ENCODE measurements around the gene ROR2.
A peak's percentile ranks its signal among the peaks of the same experiment; 100 is the strongest.
"Not testable (repeated sequence)": the region's sequence is repeated elsewhere in the genome, so short reads cannot be mapped to it uniquely, and the experiment has no call there.

Gene ROR2

GRCh38 chr9:91614044-91614443 is 336.0 kb downstream of the ROR2 start:
- not testable (repeated sequence) for DNase-seq

DNA sequence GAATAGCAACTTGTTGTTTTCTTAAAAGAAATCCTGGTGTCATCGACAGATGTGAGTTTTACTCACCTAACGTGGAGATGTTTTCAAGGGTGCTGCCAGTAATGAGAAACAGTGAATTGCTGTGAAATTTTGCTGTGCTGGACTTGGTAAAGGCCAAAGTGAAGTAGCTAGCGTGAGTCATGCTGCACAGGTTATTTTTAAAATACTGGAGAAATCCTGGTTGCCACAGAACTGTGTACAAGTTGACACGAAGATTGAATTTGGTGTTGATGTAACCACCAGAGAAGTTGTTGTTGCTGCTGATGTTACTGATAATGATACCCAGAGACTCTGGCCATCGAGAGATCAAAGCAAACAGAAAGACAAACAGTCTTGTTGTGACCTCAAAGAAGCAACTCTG is 338.4 kb downstream of the ROR2 start:
- peak in 2 of 4 experiments; percentile 8 to 9 for DNase-seq

DNA sequence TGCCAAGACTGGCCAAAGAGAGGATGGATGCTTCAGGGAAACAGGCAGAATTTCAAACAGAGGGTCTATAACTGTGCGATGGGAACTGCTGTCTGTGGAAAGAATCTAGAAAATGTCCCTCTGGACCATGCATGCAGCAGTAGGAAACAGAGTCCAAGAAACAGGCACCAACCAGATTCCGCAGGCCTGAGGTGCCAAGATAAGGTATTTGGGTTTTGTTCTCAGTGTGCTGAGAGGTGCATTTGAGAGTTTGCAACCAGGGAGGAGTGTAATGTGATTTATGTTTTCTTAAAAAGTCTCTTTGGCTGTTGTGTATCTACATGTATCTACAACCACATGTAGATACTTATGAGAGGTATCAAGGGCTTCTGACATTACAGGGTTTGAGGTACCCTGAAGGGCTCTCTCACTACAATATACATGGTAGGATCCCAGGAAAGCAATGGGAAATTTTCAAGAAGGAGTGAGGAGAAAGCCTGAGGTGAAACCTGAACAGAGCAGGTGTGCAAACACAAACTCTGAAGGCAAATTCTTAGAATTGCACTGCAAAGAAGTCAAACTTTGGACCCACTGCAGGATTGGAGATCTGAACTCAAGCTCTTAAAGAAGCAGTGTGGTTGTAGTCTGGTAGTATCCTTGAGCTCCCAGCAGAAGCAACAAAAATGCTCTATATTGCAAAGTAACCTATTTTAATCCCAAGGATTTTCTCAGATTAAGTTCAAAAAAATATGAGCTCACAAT is 343.6 kb downstream of the ROR2 start:
- no peak for DNase-seq

GRCh38 chr9:91604451-91605179 is 345.4 kb downstream of the ROR2 start:
- DNase-seq = no peak

DNA sequence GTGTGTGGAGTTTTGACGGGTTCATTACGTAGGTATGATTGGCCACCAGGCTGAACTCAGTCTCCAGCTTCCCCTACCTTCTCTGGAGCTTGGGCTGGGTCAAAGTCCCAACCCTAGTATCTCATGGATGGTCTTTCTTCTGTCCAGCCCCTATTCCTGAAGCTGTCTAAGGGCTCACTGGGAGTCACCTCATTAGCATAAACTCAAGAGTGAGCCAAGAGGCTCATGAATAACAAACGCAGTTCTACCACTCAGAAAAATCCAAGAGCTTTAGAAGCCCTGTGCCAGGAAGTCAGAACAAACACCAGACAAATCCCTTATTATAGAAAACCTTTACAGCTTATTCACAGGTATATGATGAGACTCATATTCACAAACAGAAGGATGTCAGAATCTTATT is 346.1 kb downstream of the ROR2 start:
- DNase-seq = no peak

DNA sequence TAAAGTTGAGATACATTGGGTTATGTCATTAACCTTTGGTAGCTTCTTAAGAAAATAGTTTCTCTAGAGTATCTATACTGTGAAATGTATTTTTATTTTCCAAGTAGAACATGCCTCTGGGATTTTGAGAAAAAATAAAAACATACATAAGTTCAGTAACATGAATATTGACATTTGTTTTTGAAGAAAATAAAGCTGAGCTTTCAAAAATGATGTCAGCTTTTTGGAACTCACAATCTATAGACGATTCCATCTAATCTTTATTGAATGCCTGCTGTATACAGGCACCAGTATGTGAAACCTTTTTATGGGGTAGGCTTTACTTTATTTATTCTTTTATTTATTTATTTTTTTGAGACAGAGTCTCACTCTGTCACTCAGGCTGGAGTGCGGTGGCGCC is 350.5 kb downstream of the ROR2 start:
- no peak for DNase-seq

DNA sequence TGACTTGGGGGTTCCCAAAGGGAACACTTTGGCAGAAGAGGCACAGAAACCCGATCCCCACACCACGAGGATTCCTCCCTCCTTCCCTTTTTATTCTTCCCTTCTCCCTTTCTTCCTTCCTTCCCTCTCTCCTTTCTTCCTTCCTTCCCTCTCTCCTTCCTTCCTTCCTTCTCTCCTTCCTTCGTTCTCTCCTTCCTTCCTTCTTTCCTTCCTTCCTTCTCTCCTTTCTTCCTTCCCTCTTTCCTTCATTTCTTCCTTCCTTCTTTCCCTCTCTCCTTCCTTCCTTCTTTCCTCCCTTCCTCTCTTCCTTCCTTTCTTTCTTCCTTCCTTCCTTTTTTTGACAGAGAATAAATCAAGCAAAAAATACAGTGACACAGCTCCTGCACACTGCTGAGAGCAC is 358.4 kb downstream of the ROR2 start:
- no peak for DNase-seq

GRCh38 chr9:91589101-91589553 is 360.9 kb downstream of the ROR2 start:
- DNase-seq = peak in 3 of 4 experiments; percentile 9 to 31 (median 26)

- no peak for DNase-seq
Observed at GRCh38 chr9:91586282-91586681, 363.7 kb downstream of the ROR2 start.

GRCh38 chr9:91583966-91584365 is 366.1 kb downstream of the ROR2 start:
- no peak for DNase-seq

- DNase-seq = no peak
Observed at GRCh38 chr9:91583161-91583875, 366.7 kb downstream of the ROR2 start.

DNA sequence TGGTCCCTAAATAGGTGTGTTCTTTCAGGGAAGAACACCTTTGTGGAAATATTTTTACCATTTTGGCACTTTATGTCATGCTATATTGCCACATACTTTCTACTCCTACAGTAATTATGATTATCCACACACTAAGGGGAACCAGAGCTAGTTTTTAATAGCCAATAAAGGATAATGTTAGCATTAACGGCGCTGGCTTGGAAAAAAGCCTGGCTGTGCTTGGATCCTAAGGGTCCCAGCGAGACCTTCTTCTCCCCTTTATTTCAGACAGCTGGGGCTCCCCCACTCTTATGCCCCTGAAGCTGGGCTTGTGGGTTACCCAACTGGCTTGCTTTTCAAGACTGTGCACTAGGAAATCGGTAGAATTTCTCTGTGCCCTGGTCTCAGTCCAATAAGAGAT is 367.8 kb downstream of the ROR2 start:
- DNase-seq = no peak

- no peak for DNase-seq
Observed at GRCh38 chr9:91580136-91580535, 369.9 kb downstream of the ROR2 start.

DNA sequence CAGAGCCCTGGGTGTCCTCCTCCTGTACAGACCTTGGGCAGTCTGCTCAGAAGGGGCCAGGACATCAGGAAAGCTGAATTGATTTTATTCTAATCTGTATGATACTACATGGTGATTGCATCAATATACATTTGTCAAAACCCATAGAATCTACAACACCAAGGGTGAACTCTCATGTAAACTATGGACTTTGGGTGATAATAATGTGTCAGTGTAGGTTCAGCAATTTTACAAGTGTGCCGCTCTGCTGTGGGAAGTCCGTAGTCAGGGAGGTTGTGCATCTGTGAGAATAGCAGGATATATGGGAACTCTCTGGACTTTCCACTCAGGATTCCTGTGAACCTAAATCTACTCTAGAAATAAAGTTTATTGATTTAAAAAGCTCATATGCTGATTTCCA is 371.1 kb downstream of the ROR2 start:
- no peak for DNase-seq

GRCh38 chr9:91577633-91578061 is 372.4 kb downstream of the ROR2 start:
- no peak for DNase-seq

GRCh38 chr9:91572811-91573210 is 377.2 kb downstream of the ROR2 start:
- DNase-seq = no peak

DNA sequence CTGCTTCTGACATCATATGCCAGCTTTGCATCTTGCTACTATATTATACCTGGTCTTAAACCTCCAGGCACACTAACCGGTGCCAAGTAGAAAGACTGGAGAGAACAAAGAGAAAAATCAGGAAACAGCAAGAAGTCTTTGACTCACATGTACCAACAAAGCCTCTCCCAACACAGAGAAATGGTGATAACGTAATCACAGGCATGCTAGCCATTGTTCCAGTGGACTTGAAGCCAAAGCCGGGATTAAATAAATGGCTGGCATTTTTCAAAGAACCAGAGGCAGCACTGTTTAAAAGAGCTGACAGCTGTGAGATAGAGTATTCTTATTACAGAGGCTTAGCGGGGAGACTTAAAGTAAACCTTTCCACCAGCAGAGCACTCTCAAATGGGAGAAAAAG is 378.0 kb downstream of the ROR2 start:
- DNase-seq = no peak

DNA sequence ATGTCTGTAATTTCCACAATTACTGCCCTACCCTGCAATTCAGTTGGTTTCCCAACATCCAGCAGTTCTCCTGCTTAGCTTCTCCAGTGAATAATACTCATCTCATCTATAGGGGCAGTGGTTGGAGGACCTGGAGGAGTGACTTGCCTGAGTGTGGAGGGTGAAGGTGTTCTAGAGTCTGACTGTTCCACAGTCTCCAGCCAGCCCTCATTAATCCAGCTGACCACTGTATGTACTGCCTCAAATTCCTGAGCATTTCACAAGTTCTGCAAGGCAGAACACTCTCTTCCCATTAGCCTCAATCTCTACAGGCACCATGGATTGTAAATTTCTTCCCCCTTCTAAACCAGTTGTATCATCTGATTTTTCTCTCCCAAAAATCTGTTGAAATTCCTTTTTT is 379.0 kb downstream of the ROR2 start:
- no peak for DNase-seq

- no peak for DNase-seq
Observed at GRCh38 chr9:91567642-91568274, 382.3 kb downstream of the ROR2 start.

DNA sequence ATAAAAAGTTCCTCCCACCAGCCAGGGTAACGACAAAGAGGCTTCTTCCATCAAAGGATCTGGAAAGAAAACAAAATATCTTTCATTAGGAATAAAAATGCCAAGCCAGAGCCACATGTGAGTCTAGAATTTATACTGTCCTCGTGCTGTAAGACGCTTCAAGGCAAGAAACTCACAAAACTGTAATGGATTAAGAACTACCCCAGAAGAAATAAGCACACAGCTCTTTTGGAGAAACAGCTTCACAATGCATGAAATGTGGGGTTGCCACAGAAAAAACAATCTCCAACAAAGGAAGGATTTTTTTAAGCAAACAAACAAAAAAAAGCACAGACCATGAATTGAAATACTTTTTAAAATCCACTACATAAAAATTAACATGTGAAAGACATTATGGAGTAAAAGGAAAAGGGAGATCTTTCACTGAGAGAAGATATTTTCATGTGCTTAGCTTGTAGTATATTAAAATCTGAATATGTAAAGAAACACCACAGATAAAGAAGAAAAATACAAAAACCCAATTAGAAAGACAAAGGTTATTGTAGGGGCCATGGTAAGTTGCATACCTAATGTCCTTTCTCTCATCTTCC is 385.9 kb downstream of the ROR2 start:
- no peak for DNase-seq

- no peak for DNase-seq
Observed at GRCh38 chr9:91562416-91562815, 387.6 kb downstream of the ROR2 start.

GRCh38 chr9:91560301-91560700 is 389.7 kb downstream of the ROR2 start:
- DNase-seq = no peak

DNA sequence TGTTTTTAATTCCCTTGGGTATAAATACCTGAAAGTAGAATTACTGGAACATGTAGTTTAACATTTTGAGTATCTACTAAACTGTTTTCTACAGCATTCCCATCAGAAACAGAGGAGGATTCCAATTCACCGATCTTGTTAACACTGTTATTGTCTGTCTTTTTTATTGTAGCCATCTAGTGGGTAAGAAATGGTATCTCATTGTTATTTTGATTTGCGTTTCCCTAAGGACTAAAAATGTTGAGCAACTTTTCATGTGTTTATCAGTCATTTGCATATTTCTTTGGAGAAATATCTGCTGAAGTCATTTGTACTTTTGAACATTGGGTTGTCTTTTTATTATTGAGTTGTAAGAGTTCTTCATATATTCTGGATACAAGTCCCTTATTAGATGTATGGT is 391.1 kb downstream of the ROR2 start:
- no peak for DNase-seq

Measured in suppressor macrophage (primary cell).